HepG2 (cell line): ENCODE data around the gene THAP6. TPM values are rescaled to one million over a fixed set of nuclear protein-coding genes. Genes with fewer than 3 reads are reported as not detected.
A peak's percentile ranks its signal among the peaks of the same experiment; 100 is the strongest.

ENCODE experiments used
- NCOA1 ChIP-seq: sonication (generic); formaldehyde crosslinking; IDR thresholded peaks from 2 replicates; pipeline ENCODE4 v1.9.0; 2021; ENCODE audit warnings: missing genetic modification reagents
- SMAD1 ChIP-seq: sonication (generic); formaldehyde crosslinking; IDR thresholded peaks from 2 replicates; pipeline ENCODE4 v1.4.0; 2020; ENCODE audit warnings: missing genetic modification reagents, low read depth, mild to moderate bottlenecking, borderline replicate concordance
- SSRP1 ChIP-seq: IDR thresholded peaks from 2 replicates; pipeline ENCODE4 v1.6.1; 2016; ENCODE audit warnings: control low read depth
- TCF7L2 ChIP-seq: IDR thresholded peaks from 2 replicates; pipeline ENCODE4 v1.6.1; 2011; ENCODE audit warnings: mild to moderate bottlenecking, low read depth, low read length, moderate library complexity
- TGIF2 ChIP-seq: IDR thresholded peaks from 2 replicates; pipeline ENCODE4 v1.6.1; 2016; ENCODE audit warnings: control low read depth, missing compliant biosample characterization
- ZNF10 ChIP-seq: sonication (generic); formaldehyde crosslinking; IDR thresholded peaks from 2 replicates; pipeline ENCODE4 v1.4.0; 2020; ENCODE audit warnings: mild to moderate bottlenecking, low read depth, missing genetic modification reagents, borderline replicate concordance
- polyA plus RNA-seq, 8 experiments: library from polyadenylated mRNA; depleted of rRNA in 3 of 8; stranded (reverse) in 7 of 8; unstranded in 1 of 8; fragments of >200 nt; fragmentation: Illumina TruSeq in 4 of 8; extraction: Trizol in 4 of 8; gene quantifications; 2 replicates each; pipeline versions ENCODE4 v1.2.1 to v1.2.3, GENCODE V29; 2011 to 2016; ENCODE audit warnings: low read depth in 4 of 8, missing spikeins in 1 of 8, mixed read lengths in 1 of 8; ENCODE audit not compliant: insufficient read depth in 1 of 8
- total RNA-seq, 5 experiments: library from RNA; depleted of rRNA; stranded (reverse); fragments of >200 nt; fragmentation: Illumina TruSeq; extraction: Trizol; gene quantifications; 2 replicates each; pipeline ENCODE4 v1.2.3, GENCODE V29; 2016; ENCODE audit warnings: low read depth in 1 of 5
- TF ChIP-seq, protein P1 (sequence below): sonication (generic); formaldehyde crosslinking; IDR thresholded peaks from 2 replicates; pipeline ENCODE4 v1.5.0; 2020; ENCODE audit warnings: mild to moderate bottlenecking, missing genetic modification reagents
- TF ChIP-seq, protein P2 (sequence below): sonication (generic); formaldehyde crosslinking; IDR thresholded peaks from 2 replicates; pipeline ENCODE4 v1.4.0; 2020; ENCODE audit warnings: missing genetic modification reagents
- TF ChIP-seq, protein P3 (sequence below): sonication (generic); formaldehyde crosslinking; IDR thresholded peaks from 2 replicates; pipeline ENCODE4 v1.9.0; 2022; ENCODE audit warnings: missing genetic modification reagents, mild to moderate bottlenecking, borderline replicate concordance
- TF ChIP-seq, protein P4 (sequence below): sonication (generic); formaldehyde crosslinking; IDR thresholded peaks from 2 replicates; pipeline ENCODE4 v1.4.0; 2020; ENCODE audit warnings: mild to moderate bottlenecking, missing genetic modification reagents, borderline replicate concordance
- TF ChIP-seq, protein P5 (sequence below): sonication (generic); formaldehyde crosslinking; IDR thresholded peaks from 2 replicates; pipeline ENCODE4 v1.5.1; 2020; ENCODE audit warnings: missing genetic modification reagents, mild to moderate bottlenecking, borderline replicate concordance

Gene THAP6
- total and polyA plus RNA-seq, 2 of the 13 experiments (the other 11 are each of a cell fraction or from before 2014, with no cell fraction given), result 9.3 to 14.7 TPM

DNA sequence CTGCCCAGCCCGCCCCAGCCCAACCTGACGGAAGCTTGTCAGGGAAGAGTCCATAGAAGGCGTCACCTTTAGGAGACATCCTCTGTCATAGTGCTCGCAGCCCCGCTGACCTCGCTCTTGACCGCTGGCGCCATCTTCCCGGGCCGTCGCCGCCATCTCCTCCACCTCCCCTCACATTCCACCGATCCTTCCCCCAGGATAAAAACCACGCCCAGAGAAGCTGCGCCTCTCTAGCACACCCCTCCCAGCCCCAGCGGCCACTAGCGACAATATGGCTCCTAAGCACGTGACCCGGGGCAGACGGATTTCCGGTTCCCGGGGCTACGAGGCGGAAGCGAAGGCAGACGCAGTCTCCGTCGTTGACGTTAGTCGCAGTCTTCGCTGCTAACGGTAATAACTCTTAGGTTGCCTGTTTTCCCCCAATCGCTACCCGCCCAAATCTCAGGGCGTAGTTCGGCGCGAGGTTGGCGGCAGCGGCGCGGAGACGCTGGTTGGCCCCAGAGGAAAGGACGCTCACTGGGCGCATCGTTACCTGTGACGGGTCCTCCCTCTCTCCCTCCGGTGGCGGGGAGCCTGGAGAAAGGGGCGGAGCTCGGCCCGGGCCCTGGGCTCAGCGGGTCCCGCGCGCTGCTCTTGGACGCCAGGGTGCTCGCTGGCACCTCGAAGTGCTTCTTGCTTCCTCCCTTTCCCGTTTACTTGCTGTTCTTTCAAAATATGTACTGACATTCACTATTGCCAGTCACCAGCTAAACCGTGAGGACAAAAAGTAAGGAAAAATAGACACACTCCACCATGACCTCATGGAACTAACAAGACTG, at the start of gene THAP6, which contains the start of gene RCHY1 (continued):
- TF ChIP-seq, protein P1, sequence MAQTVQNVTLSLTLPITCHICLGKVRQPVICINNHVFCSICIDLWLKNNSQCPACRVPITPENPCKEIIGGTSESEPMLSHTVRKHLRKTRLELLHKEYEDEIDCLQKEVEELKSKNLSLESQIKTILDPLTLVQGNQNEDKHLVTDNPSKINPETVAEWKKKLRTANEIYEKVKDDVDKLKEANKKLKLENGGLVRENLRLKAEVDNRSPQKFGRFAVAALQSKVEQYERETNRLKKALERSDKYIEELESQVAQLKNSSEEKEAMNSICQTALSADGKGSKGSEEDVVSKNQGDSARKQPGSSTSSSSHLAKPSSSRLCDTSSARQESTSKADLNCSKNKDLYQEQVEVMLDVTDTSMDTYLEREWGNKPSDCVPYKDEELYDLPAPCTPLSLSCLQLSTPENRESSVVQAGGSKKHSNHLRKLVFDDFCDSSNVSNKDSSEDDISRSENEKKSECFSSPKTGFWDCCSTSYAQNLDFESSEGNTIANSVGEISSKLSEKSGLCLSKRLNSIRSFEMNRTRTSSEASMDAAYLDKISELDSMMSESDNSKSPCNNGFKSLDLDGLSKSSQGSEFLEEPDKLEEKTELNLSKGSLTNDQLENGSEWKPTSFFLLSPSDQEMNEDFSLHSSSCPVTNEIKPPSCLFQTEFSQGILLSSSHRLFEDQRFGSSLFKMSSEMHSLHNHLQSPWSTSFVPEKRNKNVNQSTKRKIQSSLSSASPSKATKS (CRISPR knock-in tag), result 0 out of 2 replicates have a peak, but pooled peaks have one; percentile 30
- TF ChIP-seq ZNF10 (CRISPR knock-in tag) (no peak), TGIF2 (CRISPR knock-in tag) (no peak), TCF7L2 (no peak), NCOA1 (CRISPR knock-in tag) (peak; percentile 74; the same call in 1 of the 2 replicates), SSRP1 (CRISPR knock-in tag) (no peak), SMAD1 (CRISPR knock-in tag) (peak; percentile 89; the same call in 1 of the 2 replicates)
- TF ChIP-seq, protein P2, sequence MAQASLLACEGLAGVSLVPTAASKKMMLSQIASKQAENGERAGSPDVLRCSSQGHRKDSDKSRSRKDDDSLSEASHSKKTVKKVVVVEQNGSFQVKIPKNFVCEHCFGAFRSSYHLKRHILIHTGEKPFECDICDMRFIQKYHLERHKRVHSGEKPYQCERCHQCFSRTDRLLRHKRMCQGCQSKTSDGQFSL (CRISPR knock-in tag), result 0 out of 2 replicates have a peak, but pooled peaks have one; percentile 57
- TF ChIP-seq, protein P3, sequence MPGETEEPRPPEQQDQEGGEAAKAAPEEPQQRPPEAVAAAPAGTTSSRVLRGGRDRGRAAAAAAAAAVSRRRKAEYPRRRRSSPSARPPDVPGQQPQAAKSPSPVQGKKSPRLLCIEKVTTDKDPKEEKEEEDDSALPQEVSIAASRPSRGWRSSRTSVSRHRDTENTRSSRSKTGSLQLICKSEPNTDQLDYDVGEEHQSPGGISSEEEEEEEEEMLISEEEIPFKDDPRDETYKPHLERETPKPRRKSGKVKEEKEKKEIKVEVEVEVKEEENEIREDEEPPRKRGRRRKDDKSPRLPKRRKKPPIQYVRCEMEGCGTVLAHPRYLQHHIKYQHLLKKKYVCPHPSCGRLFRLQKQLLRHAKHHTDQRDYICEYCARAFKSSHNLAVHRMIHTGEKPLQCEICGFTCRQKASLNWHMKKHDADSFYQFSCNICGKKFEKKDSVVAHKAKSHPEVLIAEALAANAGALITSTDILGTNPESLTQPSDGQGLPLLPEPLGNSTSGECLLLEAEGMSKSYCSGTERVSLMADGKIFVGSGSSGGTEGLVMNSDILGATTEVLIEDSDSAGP, result peak; percentile 95
- TF ChIP-seq, protein P4, sequence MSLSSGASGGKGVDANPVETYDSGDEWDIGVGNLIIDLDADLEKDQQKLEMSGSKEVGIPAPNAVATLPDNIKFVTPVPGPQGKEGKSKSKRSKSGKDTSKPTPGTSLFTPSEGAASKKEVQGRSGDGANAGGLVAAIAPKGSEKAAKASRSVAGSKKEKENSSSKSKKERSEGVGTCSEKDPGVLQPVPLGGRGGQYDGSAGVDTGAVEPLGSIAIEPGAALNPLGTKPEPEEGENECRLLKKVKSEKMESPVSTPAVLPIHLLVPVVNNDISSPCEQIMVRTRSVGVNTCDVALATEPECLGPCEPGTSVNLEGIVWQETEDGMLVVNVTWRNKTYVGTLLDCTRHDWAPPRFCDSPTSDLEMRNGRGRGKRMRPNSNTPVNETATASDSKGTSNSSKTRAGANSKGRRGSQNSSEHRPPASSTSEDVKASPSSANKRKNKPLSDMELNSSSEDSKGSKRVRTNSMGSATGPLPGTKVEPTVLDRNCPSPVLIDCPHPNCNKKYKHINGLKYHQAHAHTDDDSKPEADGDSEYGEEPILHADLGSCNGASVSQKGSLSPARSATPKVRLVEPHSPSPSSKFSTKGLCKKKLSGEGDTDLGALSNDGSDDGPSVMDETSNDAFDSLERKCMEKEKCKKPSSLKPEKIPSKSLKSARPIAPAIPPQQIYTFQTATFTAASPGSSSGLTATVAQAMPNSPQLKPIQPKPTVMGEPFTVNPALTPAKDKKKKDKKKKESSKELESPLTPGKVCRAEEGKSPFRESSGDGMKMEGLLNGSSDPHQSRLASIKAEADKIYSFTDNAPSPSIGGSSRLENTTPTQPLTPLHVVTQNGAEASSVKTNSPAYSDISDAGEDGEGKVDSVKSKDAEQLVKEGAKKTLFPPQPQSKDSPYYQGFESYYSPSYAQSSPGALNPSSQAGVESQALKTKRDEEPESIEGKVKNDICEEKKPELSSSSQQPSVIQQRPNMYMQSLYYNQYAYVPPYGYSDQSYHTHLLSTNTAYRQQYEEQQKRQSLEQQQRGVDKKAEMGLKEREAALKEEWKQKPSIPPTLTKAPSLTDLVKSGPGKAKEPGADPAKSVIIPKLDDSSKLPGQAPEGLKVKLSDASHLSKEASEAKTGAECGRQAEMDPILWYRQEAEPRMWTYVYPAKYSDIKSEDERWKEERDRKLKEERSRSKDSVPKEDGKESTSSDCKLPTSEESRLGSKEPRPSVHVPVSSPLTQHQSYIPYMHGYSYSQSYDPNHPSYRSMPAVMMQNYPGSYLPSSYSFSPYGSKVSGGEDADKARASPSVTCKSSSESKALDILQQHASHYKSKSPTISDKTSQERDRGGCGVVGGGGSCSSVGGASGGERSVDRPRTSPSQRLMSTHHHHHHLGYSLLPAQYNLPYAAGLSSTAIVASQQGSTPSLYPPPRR (CRISPR knock-in tag), result no peak; the same call in 1 of the 2 replicates
- TF ChIP-seq, protein P5, sequence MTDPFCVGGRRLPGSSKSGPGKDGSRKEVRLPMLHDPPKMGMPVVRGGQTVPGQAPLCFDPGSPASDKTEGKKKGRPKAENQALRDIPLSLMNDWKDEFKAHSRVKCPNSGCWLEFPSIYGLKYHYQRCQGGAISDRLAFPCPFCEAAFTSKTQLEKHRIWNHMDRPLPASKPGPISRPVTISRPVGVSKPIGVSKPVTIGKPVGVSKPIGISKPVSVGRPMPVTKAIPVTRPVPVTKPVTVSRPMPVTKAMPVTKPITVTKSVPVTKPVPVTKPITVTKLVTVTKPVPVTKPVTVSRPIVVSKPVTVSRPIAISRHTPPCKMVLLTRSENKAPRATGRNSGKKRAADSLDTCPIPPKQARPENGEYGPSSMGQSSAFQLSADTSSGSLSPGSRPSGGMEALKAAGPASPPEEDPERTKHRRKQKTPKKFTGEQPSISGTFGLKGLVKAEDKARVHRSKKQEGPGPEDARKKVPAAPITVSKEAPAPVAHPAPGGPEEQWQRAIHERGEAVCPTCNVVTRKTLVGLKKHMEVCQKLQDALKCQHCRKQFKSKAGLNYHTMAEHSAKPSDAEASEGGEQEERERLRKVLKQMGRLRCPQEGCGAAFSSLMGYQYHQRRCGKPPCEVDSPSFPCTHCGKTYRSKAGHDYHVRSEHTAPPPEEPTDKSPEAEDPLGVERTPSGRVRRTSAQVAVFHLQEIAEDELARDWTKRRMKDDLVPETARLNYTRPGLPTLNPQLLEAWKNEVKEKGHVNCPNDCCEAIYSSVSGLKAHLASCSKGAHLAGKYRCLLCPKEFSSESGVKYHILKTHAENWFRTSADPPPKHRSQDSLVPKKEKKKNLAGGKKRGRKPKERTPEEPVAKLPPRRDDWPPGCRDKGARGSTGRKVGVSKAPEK (CRISPR knock-in tag), result no peak
